RWPE2 (cell line): ENCODE measurements around the gene SSTR1.
A peak's percentile ranks its signal among the peaks of the same experiment; 100 is the strongest.

ENCODE experiments used
- ATAC-seq: fragments of 200-7000 bp; cut with Tn5 transposase; 3 replicates; pipeline ENCODE4 v1.9.1; 2021; ENCODE audit warnings: low read depth
- DNase-seq: peaks from one replicate; pipeline ENCODE4 v3.0.0-alpha.2; 2020; ENCODE audit warnings: low spot score
- H3K27ac ChIP-seq: fragments of 450-650 bp; 2 replicates; pipeline ENCODE4 v1.5.1; 2017; ENCODE audit warnings: mild to moderate bottlenecking; ENCODE audit not compliant: poor library complexity, severe bottlenecking
- H3K27me3 ChIP-seq: fragments of 250-450 bp; sonication (Bioruptor Pico); 2 replicates; pipeline ENCODE4 v1.5.1; 2021; ENCODE audit warnings: mild to moderate bottlenecking, moderate library complexity; ENCODE audit not compliant: insufficient read depth, poor library complexity, severe bottlenecking
- H3K36me3 ChIP-seq: fragments of 250-450 bp; sonication (Bioruptor Pico); 2 replicates; pipeline ENCODE4 v1.5.1; 2020; ENCODE audit warnings: low read depth, mild to moderate bottlenecking, moderate library complexity
- H3K4me1 ChIP-seq: fragments of 250-450 bp; sonication (Bioruptor Pico); 2 replicates; pipeline ENCODE4 v1.5.1; 2021; ENCODE audit warnings: mild to moderate bottlenecking, moderate library complexity; ENCODE audit not compliant: insufficient read depth, poor library complexity, severe bottlenecking
- H3K4me3 ChIP-seq: fragments of 250-450 bp; sonication (Bioruptor Pico); 2 replicates; pipeline ENCODE4 v1.5.1; 2021; ENCODE audit warnings: mild to moderate bottlenecking, moderate library complexity; ENCODE audit not compliant: severe bottlenecking
- H3K9me3 ChIP-seq: fragments of 250-450 bp; sonication (Bioruptor Pico); 2 replicates; pipeline ENCODE4 v1.5.1; 2021; ENCODE audit warnings: mild to moderate bottlenecking, moderate library complexity; ENCODE audit not compliant: severe bottlenecking
- CTCF ChIP-seq: fragments of 450-650 bp; IDR thresholded peaks from one replicate; pipeline ENCODE4 v1.5.1; 2017; ENCODE audit warnings: mild to moderate bottlenecking, moderate library complexity; ENCODE audit not compliant: poor library complexity, severe bottlenecking

Gene SSTR1

GRCh38 chr14:38197784-38198335, 9.8 kb upstream of the SSTR1 start:
- Histone ChIP-seq H3K27me3 (no peaks in the 10 kb centered on the region), H3K9me3 (no peaks in the 10 kb centered on the region), H3K4me1 (peaks cover 20% of the 10 kb centered on the region), H3K27ac (no peak overlapping the region), H3K36me3 (no peaks in the 10 kb centered on the region), H3K4me3 (no peak overlapping the region)
- DNase-seq = no peak
- ATAC-seq = no peak
- TF ChIP-seq CTCF = no peak

GRCh38 chr14:38198425-38198824, 9.3 kb upstream of the SSTR1 start:
- TF ChIP-seq CTCF = no peak
- Histone ChIP-seq H3K4me3 (no peak overlapping the region), H3K27me3 (no peaks in the 10 kb centered on the region), H3K36me3 (no peaks in the 10 kb centered on the region), H3K27ac (peak overlapping the region; percentile 79), H3K9me3 (no peaks in the 10 kb centered on the region), H3K4me1 (peaks cover 20% of the 10 kb centered on the region)
- no peak for DNase-seq
- no peak for ATAC-seq

GRCh38 chr14:38199076-38199475, 8.6 kb upstream of the SSTR1 start:
- Histone ChIP-seq H3K27ac (peak overlapping the region; percentile 79), H3K36me3 (no peaks in the 10 kb centered on the region), H3K9me3 (no peaks in the 10 kb centered on the region), H3K4me1 (peaks cover 20% of the 10 kb centered on the region), H3K4me3 (no peak overlapping the region), H3K27me3 (no peaks in the 10 kb centered on the region)
- TF ChIP-seq CTCF = no peak
- DNase-seq (no peak), ATAC-seq (no peak)

- no peaks in the 10 kb centered on the region for H3K9me3 ChIP-seq
- peaks cover 20% of the 10 kb centered on the region for H3K4me1 ChIP-seq
- H3K36me3 ChIP-seq = no peaks in the 10 kb centered on the region
- no peaks in the 10 kb centered on the region for H3K27me3 ChIP-seq
- no peak overlapping the region for H3K4me3 ChIP-seq
- DNase-seq = no peak
- TF ChIP-seq CTCF = no peak
- peak; percentile 92 for ATAC-seq
- peak overlapping the region; percentile 79 for H3K27ac ChIP-seq
Observed at GRCh38 chr14:38199739-38200138, 8.0 kb upstream of the SSTR1 start.

GRCh38 chr14:38201137-38201828, 6.4 kb upstream of the SSTR1 start:
- H3K27ac ChIP-seq = peak overlapping the region; percentile 79
- no peak for TF ChIP-seq CTCF
- no peaks in the 10 kb centered on the region for H3K36me3 ChIP-seq
- DNase-seq (no peak), ATAC-seq (0 out of 3 replicates have a peak, but pooled peaks have one; percentile 8)
- H3K4me1 ChIP-seq = peaks cover 20% of the 10 kb centered on the region
- no peaks in the 10 kb centered on the region for H3K27me3 ChIP-seq
- H3K9me3 ChIP-seq = no peaks in the 10 kb centered on the region
- no peak overlapping the region for H3K4me3 ChIP-seq
